HG02571 (cell line): ENCODE measurements around the gene RPL41.
"Not testable (repeated sequence)": the region's sequence is repeated elsewhere in the genome, so short reads cannot be mapped to it uniquely, and the experiment has no call there.

Experiments
- ATAC-seq: cut with Tn5 transposase; IDR thresholded peaks from one replicate; pipeline ENCODE4 v1.9.1; 2021; ENCODE audit warnings: mild to moderate bottlenecking, moderate library complexity; ENCODE audit not compliant: unreplicated experiment

RPL41 gene

GRCh38 chr12:56102683-56103065 is 13.8 kb upstream of the RPL41 start:
- no peak for ATAC-seq

GRCh38 chr12:56103066-56103711 is 13.2 kb upstream of the RPL41 start:
- ATAC-seq = no peak

- no peak for ATAC-seq
Observed at GRCh38 chr12:56103823-56104108, 12.7 kb upstream of the RPL41 start.

GRCh38 chr12:56104109-56104814 is 12.2 kb upstream of the RPL41 start, which contains the start of gene PA2G4:
Gene PA2G4, plus strand, starts transcription at chr12:56104559. Its CDS starts 179 bp downstream, at chr12:56104738.
- ATAC-seq = peak; percentile 95

- ATAC-seq = peak; percentile 15
Observed at GRCh38 chr12:56104815-56105608, 11.4 kb upstream of the RPL41 start.

GRCh38 chr12:56105609-56105902 is 10.9 kb upstream of the RPL41 start:
- ATAC-seq = no peak

- no peak for ATAC-seq
Observed at GRCh38 chr12:56107242-56107641, 9.2 kb upstream of the RPL41 start.

- ATAC-seq = no peak
Observed at GRCh38 chr12:56110571-56110970, 5.9 kb upstream of the RPL41 start.

GRCh38 chr12:56114084-56114483 is 2.3 kb upstream of the RPL41 start:
- ATAC-seq = no peak

GRCh38 chr12:56115329-56115728 is 1.1 kb upstream of the RPL41 start:
- no peak for ATAC-seq

GRCh38 chr12:56117082-56117706 is 761 bp downstream of the RPL41 start:
- ATAC-seq = not testable (repeated sequence)

GRCh38 chr12:56117778-56118687 is 1.6 kb downstream of the RPL41 start, which contains the start of gene ZC3H10:
Gene ZC3H10, plus strand, starts transcription at chr12:56118266. Its CDS starts 2,297 bp downstream, at chr12:56120563.
- ATAC-seq = peak; percentile 83

- no peak for ATAC-seq
Observed at GRCh38 chr12:56118688-56119357, 2.4 kb downstream of the RPL41 start.

- ATAC-seq = no peak
Observed at GRCh38 chr12:56119361-56119796, 2.9 kb downstream of the RPL41 start.

GRCh38 chr12:56120158-56120846 is 3.9 kb downstream of the RPL41 start:
- no peak for ATAC-seq

- no peak for ATAC-seq
Observed at GRCh38 chr12:56121204-56121870, 4.9 kb downstream of the RPL41 start.

GRCh38 chr12:56122637-56123036 is 6.2 kb downstream of the RPL41 start:
- ATAC-seq = no peak

GRCh38 chr12:56124133-56124532 is 7.7 kb downstream of the RPL41 start:
- ATAC-seq = no peak

- ATAC-seq = no peak
Observed at GRCh38 chr12:56126732-56127239, 10.4 kb downstream of the RPL41 start.
